Measurements from ENCODE around the gene USP32.
"Not testable (repeated sequence)": the region's sequence is repeated elsewhere in the genome, so short reads cannot be mapped to it uniquely, and the experiment has no call there.

Gene USP32

DNA sequence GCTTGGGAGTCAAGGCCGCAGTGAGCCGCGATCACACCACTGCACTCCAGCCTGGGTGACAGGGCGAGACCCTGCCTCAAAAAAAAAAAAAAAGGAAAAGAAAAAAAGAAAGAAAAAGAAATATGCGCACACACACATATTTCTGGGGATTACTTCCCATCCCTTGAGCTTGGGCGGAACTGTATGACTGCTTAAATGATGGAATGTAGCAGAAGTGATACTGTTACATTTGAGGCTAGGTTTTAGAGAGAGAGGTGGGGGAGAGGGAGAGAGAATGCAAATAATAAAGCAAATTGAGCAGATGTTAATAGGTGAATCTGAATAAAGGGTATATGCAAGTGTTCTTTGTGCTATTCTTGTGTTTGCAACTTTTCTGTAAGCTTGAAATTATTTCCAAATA lies 12.0 kb upstream of the USP32 start:
- no peak for DNase-seq

- no peak for DNase-seq
Measured at GRCh38 chr17:60403523-60403810, 11.5 kb upstream of the USP32 start.

DNA sequence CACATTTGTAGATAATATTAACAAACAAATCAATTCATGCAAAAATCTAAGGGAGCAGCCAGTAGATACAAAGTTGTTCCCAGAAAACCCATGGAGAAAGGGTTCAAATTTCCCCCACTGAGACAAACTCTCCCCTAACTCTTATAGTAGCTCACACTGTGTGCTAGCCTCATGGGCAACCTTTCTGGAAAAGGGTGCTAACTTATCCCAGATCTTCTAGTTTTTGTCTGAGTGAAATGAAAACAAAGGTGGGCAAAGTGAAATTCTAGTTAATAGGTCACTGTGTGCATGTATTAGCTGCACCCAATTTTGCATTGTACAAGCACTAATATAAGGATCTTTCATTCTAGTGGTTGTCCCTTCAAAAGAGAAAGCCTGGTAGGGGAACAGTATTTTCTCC lies 9.9 kb upstream of the USP32 start:
- no peak for DNase-seq

- DNase-seq = no peak
Measured at GRCh38 chr17:60398227-60398959, 6.5 kb upstream of the USP32 start.

DNA sequence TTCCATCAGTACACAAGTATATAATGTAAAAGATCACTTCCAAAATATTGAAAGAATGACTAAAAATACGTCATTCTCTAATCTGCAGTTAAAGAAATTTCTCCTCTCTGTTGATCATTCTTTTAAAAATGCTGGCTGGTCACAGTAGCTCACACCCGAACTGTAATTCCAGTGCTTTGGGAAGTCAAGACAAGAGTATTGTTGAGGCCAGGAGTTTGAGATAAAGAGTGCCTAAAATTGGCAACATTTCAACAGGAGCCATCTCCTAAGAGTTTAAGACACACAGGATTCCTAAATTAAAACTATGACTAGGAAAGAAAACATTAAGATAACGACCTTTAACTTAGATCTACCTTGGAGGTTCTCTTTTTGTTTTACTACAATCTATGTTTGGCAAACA lies 4.5 kb upstream of the USP32 start:
- DNase-seq = no peak

- no peak for DNase-seq
Measured at GRCh38 chr17:60395508-60396065, 3.7 kb upstream of the USP32 start.

DNA sequence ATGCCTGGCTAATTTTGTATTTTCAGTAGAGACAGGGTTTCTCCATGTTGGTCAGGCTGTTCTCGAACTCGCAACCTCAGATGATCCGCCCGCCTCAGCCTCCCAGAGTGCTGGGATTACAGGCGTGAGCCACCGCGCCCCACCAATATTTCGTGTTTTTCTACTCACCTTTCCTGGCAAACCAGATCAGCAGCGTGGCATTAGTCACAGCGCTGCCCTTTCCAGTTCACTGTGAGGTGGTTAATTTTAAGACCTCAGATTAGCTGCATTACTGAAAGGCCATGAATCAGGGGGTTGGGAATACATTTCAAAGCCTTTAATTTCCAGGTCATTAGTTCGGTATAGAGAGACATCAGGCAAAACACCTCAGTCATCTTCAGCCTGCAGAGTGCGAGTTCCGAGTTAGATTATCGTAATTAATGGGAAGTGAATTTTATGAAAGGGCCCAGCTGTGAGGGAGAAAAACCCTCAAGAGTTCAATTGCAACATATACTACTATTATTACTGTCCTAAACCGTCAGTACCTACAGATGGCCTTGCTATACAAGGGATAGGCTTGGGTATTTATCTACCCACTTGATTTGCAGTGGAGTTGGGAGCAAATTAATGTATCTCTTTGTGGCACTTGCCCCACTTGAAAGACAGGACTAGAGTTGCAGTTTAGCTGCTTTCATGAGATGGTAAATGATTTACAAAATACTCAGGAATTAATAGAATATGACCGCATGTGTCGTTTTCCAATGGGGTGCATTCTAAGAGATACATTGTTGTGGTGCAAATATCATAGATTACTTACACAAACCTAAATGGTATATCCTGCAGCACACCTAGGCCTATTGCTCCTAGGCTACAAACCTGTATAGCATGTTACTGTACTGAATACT lies 2.1 kb upstream of the USP32 start:
- DNase-seq = no peak

DNA sequence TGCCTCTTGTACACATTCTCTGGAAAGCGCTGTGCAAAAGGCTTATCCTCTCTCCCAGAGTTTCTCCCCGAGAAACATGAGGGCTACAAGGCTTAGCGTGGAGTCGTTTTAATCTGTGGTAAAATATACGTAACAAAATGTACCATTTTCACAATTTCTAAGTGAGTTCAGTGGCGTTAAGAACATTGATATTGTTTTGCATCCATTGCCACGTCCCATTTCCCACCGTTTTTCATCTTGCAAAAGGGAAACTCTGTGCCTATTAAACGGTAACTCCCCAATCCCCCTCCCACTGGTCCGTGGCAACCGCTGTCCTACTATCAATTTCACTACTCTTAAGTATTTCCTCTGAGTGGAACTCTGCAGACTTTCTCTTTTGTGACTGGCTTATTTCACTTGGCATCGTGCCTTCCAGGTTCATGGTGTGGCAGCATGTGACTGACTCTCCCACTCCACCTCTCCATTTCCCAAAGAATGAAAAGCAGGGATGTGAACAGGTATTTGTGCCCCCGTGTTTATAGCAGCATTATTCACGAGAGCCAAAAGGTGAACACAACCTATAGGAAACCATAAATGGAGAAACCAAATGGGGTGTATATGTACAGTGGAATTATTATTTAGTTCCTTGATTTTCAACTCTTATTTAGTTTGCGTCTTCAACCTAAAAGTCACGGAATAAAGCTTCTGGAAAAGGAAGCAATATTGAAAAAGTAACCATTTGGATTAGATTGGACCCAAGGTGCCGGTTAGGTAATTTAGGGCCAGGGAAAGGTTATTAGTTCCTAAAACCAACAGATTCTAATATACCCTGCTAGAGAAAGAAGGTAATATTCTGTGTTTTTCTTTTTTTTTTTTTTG lies 1.1 kb upstream of the USP32 start:
- DNase-seq = peak in 8 of 51 donors; percentile 5 to 29 (median 10)

DNA sequence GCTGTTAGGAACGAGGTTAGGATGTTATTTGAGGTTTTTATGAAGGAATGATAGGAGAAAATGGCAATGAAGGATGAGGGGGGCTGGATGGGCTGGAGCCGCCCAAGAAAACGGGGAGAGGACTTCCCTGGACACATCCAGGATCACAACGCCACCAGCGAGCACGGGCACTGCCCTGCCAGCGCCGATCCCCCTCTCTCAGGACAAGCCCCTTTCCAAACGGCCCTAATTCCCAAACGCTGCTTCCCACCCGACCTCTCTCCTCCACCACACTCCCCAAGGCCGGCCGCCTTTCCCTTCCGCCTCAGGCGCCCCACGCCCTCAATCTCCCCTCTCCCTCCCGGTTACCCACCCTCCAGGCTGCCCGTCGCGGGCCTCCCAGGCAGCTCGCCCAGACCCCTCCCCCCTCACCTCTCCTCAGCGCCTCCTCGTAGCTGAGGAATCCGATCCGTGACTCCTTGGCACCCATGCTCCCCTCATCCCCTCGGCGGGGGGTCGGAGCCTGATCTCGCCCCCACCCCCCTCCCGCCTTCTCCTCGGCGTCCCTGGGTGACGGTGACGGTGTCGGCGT lies 377 bp downstream of the USP32 start:
- DNase-seq = peak in 9 of 51 donors; percentile 40 to 81 (median 67)

- peak in 41 of 51 donors; percentile 8 to 74 (median 34) for DNase-seq
Measured at GRCh38 chr17:60390925-60391470, 935 bp downstream of the USP32 start.

GRCh38 chr17:60390186-60390585 lies 1.7 kb downstream of the USP32 start:
- peak in 1 of 51 donors; percentile 18 for DNase-seq

DNA sequence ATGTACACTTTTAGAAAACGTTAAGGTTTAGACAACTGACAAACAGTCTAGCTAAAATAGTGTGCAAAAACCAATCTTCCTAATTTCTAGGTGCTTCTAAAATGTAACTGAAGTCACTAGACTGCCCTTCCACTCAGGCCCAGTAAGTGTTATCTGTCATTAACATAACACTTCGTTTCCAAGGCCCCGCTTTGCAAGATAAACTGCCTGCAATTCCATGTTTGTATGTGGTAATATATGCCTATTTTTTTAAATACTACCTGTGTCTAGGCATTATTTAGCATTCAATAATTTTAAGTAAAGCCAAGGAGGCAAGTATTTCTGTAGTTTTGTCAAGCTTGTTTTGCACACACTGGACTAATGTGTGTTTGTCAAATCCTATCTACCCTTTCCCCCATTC lies 3.2 kb downstream of the USP32 start:
- DNase-seq = no peak

- no peak for DNase-seq
Measured at GRCh38 chr17:60387666-60388065, 4.3 kb downstream of the USP32 start.

- peak in 2 of 51 donors; percentile 8 to 20 for DNase-seq
Measured at GRCh38 chr17:60386147-60387058, 5.5 kb downstream of the USP32 start.

GRCh38 chr17:60384921-60385320 lies 7.0 kb downstream of the USP32 start:
- DNase-seq = not testable (repeated sequence)

- DNase-seq = no peak
Measured at GRCh38 chr17:60383379-60383778, 8.6 kb downstream of the USP32 start.

DNA sequence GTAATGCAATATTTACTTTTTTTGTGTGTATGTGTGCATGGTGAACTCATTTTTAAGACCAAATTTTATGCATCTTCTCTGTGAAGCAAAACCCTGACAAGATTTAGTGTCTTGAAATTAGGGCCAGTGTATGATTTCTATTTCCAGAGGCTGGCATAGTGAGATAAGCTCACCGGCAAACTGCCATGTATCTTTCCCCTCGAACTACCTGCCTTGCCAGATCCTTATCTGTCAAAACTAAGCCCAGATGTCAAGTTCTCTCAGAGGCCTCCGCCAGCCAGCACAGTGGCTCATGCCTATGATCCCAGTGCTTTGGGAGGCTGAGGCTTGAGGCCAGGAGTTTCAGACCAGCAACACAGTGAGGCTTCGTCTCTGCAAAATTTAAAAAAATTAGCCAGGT lies 10.0 kb downstream of the USP32 start:
- DNase-seq = no peak

GRCh38 chr17:60379461-60379860 lies 12.5 kb downstream of the USP32 start:
- DNase-seq = not testable (repeated sequence)

DNA sequence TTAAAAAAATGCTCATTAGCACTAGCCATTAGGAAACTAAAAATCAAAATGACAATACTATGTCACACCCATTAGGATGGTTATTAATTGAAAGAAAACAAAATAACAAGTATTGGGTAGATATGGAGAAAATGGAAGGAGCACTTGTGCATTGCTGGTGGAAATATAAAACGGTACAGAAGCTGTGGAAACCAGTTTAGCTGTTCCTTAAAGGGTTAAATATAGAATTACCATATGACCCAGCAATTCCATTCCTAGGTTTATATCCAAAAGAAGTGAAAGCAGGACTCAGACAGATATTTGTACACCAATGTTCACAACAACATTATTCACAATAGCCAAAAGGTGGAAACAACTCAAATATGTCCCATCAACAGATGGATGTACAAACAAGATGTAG lies 13.7 kb downstream of the USP32 start:
- not testable (repeated sequence) for DNase-seq

All from hypothalamus (tissue), 51 donors.